HEK293T (cell line): ENCODE data around the gene DMTF1.

Experiments
- CTCF ChIA-PET: fragments of 350-600 bp; formaldehyde crosslinking; extraction: SDS; loops from one replicate; lab custom pipeline; 2021; ENCODE audit warnings: antibody characterized with exemption, inconsistent platforms; lab: Yijun Ruan, JAX
- POLR2A ChIA-PET: fragments of 350-600 bp; formaldehyde crosslinking; extraction: SDS; loops from one replicate; lab custom pipeline; 2020; ENCODE audit warnings: antibody characterized with exemption, inconsistent platforms; lab: Yijun Ruan, JAX
- DNase-seq: peaks from one replicate; pipeline ENCODE4 v3.0.0; 2012; ENCODE audit warnings: mixed read lengths; ENCODE audit errors: extremely low spot score
- ARNT ChIP-seq: fragments of 450-650 bp; IDR thresholded peaks from 2 replicates; pipeline ENCODE4 v1.6.1; 2017; ENCODE audit warnings: mild to moderate bottlenecking
- BHLHE40 ChIP-seq: fragments of 450-650 bp; IDR thresholded peaks from 2 replicates; pipeline ENCODE4 v1.6.1; 2016; ENCODE audit warnings: mild to moderate bottlenecking, moderate library complexity, borderline replicate concordance
- CTBP1 ChIP-seq: fragments of 450-650 bp; IDR thresholded peaks from 2 replicates; pipeline ENCODE4 v1.6.1; 2016; ENCODE audit warnings: borderline replicate concordance
- ELF4 ChIP-seq: fragments of 450-650 bp; IDR thresholded peaks from 2 replicates; pipeline ENCODE4 v1.6.1; 2017; ENCODE audit warnings: antibody characterized with exemption
- FOXA1 ChIP-seq: fragments of 450-650 bp; IDR thresholded peaks from 2 replicates; pipeline ENCODE4 v1.6.1; 2016; ENCODE audit warnings: mild to moderate bottlenecking
- FOXK2 ChIP-seq: fragments of 450-650 bp; IDR thresholded peaks from 2 replicates; pipeline ENCODE4 v1.6.1; 2016; ENCODE audit warnings: mild to moderate bottlenecking
- FOXM1 ChIP-seq: fragments of 450-650 bp; IDR thresholded peaks from 2 replicates; pipeline ENCODE4 v1.6.1; 2017; ENCODE audit warnings: mild to moderate bottlenecking, borderline replicate concordance
- HDGF ChIP-seq: fragments of 450-650 bp; IDR thresholded peaks from 2 replicates; pipeline ENCODE4 v1.6.1; 2017; ENCODE audit warnings: antibody characterized with exemption, borderline replicate concordance
- L3MBTL2 ChIP-seq: fragments of 450-650 bp; conservative IDR thresholded peaks from 2 replicates; pipeline ENCODE4 v1.6.1; 2016; ENCODE audit warnings: mild to moderate bottlenecking
- LEF1 ChIP-seq: fragments of 450-650 bp; IDR thresholded peaks from 2 replicates; pipeline ENCODE4 v1.6.1; 2017; ENCODE audit warnings: mild to moderate bottlenecking, borderline replicate concordance
- NFRKB ChIP-seq: fragments of 450-650 bp; IDR thresholded peaks from 2 replicates; pipeline ENCODE4 v1.6.1; 2016; ENCODE audit warnings: mild to moderate bottlenecking, moderate library complexity
- PKNOX1 ChIP-seq: fragments of 450-650 bp; IDR thresholded peaks from 2 replicates; pipeline ENCODE4 v1.6.1; 2016
- SP1 ChIP-seq: fragments of 450-650 bp; IDR thresholded peaks from 2 replicates; pipeline ENCODE4 v1.6.1; 2017
- SUZ12 ChIP-seq: fragments of 450-650 bp; IDR thresholded peaks from 2 replicates; pipeline ENCODE4 v1.6.1; 2016; ENCODE audit warnings: mild to moderate bottlenecking
- TARDBP ChIP-seq: fragments of 450-650 bp; IDR thresholded peaks from 2 replicates; pipeline ENCODE4 v1.6.1; 2016
- ZNF384 ChIP-seq: fragments of 450-650 bp; IDR thresholded peaks from 2 replicates; pipeline ENCODE4 v1.6.1; 2016

Gene DMTF1

GRCh38 chr7:87148332-87148955, 3.8 kb upstream of the DMTF1 start:
- peak; percentile 10 for DNase-seq
- ChIA-PET CTCF (interaction anchor here (0.7 to 2.1 kb wide), 14 partner anchors 18 to 1079 kb away, joined by 3 to 21 read pairs (median 4); partner anchors contain the start of gene ELAPOR2), POLR2A (interaction anchor here (1.8 kb wide), 1 partner anchor 89 kb away, joined by 5 read pairs; the partner anchor contains the start of gene ELAPOR2)
- TF ChIP-seq FOXM1 (no peak), LEF1 (no peak)

GRCh38 chr7:87151002-87151728, 1.1 kb upstream of the DMTF1 start:
- no peak for TF ChIP-seq PKNOX1
- TF ChIP-seq L3MBTL2, result no peak
- no peak for TF ChIP-seq ELF4
- TF ChIP-seq NFRKB, result no peak
- no peak for TF ChIP-seq FOXK2
- no peak for TF ChIP-seq FOXA1
- TF ChIP-seq HDGF, result no peak
- TF ChIP-seq TARDBP, result no peak
- no peak for TF ChIP-seq LEF1
- TF ChIP-seq BHLHE40, result no peak
- TF ChIP-seq CTBP1, result no peak
- TF ChIP-seq SP1, result no peak
- TF ChIP-seq ARNT, result no peak
- no peak for TF ChIP-seq FOXM1
- ChIA-PET POLR2A (interaction anchor here (1.4 to 3.6 kb wide), 5 partner anchors 34 to 112 kb away, joined by 5 to 29 read pairs (median 12); partner anchors contain the start of genes ELAPOR2 and TMEM243), CTCF (no interaction called here)
- DNase-seq, result peak; percentile 10

GRCh38 chr7:87151729-87152111, 533 bp upstream of the DMTF1 start:
- no peak for DNase-seq
- CTCF ChIA-PET, result no interaction called here
- POLR2A ChIA-PET, result interaction anchor here (0.6 to 3.6 kb wide), 43 partner anchors 8 to 242 kb away, joined by 3 to 29 read pairs (median 5); partner anchors contain the start of genes ELAPOR2 and TMEM243
- TF ChIP-seq FOXK2 (no peak), SP1 (no peak), FOXA1 (no peak), CTBP1 (no peak), BHLHE40 (no peak), ARNT (no peak)

GRCh38 chr7:87152897-87153641, 816 bp downstream of the DMTF1 start:
- POLR2A ChIA-PET, result interaction anchor here (0.6 to 3.6 kb wide), 49 partner anchors 8 to 243 kb away, joined by 3 to 29 read pairs (median 5); partner anchors contain the start of genes ELAPOR2 and TMEM243
- TF ChIP-seq ZNF384, result no peak
- TF ChIP-seq NFRKB, result no peak
- no peak for TF ChIP-seq ELF4
- no peak for TF ChIP-seq LEF1
- no peak for TF ChIP-seq CTBP1
- TF ChIP-seq L3MBTL2, result no peak
- peak; percentile 9 for DNase-seq
- CTCF ChIA-PET, result interaction anchor here (0.7 to 1.0 kb wide), 3 partner anchors 66 to 248 kb away, joined by 3 read pairs; partner anchors contain the start of genes ELAPOR2 and TMEM243

- ChIA-PET POLR2A (interaction anchor here (3.6 kb wide), 1 partner anchor 66 kb away, joined by 29 read pairs; the partner anchor contains the start of gene TMEM243), CTCF (interaction anchor here (0.6 kb wide), 1 partner anchor 1951 kb away, joined by 4 read pairs; no protein-coding TSS in a partner anchor)
- DNase-seq, result no peak
- TF ChIP-seq ARNT (no peak), HDGF (no peak), SUZ12 (no peak), BHLHE40 (no peak), L3MBTL2 (no peak)
These were observed 1.9 kb downstream of the DMTF1 start for GRCh38 chr7:87154166-87154565.

GRCh38 chr7:87154569-87154968, 2.3 kb downstream of the DMTF1 start:
- ChIA-PET POLR2A (interaction anchor here (3.6 kb wide), 1 partner anchor 65 kb away, joined by 29 read pairs; the partner anchor contains the start of gene TMEM243), CTCF (interaction anchor here (0.6 kb wide), 1 partner anchor 1951 kb away, joined by 4 read pairs; no protein-coding TSS in a partner anchor)
- DNase-seq, result no peak
- no peak for TF ChIP-seq SP1
- TF ChIP-seq PKNOX1, result no peak
- TF ChIP-seq ZNF384, result no peak
- no peak for TF ChIP-seq NFRKB
- TF ChIP-seq TARDBP, result no peak

GRCh38 chr7:87155788-87156187, 3.5 kb downstream of the DMTF1 start:
- TF ChIP-seq ARNT (no peak), ELF4 (no peak), HDGF (no peak), L3MBTL2 (no peak), PKNOX1 (no peak), LEF1 (no peak), FOXA1 (no peak), FOXK2 (no peak), SUZ12 (no peak), SP1 (no peak), TARDBP (no peak), CTBP1 (no peak), NFRKB (no peak), ZNF384 (no peak), FOXM1 (no peak), BHLHE40 (no peak)
- CTCF ChIA-PET, result no interaction called here
- POLR2A ChIA-PET, result interaction anchor here (1.1 kb wide), 1 partner anchor 96 kb away, joined by 3 read pairs; the partner anchor contains the start of gene ELAPOR2
- no peak for DNase-seq
